ENCODE data around the gene ZBTB42.

Gene ZBTB42

DNA sequence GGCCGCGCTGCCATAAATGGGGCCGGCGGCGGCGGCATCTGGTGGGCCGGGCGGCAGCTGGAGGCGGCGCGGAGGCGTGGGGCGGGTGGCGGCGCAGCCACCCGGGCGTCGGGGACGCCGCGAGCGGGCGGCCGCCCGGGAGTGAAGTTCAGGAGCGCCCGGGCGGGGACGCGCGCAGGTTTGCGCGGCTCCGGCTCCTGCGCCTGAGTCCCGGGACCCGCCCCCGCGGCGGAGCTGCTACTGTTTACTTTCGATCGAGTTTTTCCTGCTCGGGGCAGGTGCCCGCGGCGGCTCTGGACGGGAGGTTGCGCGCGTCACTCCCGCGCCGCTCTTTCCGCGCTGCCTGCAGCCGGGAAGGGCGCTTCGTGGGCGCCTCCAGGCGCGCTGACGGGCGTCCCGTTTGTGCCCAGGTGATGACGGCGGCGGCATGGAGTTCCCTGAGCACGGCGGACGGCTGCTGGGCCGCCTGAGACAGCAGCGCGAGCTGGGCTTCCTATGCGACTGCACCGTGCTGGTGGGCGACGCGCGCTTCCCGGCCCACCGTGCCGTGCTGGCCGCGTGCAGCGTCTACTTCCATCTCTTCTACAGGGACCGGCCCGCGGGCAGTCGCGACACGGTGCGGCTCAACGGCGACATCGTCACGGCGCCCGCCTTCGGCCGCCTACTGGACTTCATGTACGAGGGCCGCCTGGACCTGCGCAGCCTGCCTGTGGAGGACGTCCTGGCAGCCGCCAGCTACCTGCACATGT is at the start of gene ZBTB42:
TSS of gene ZBTB42 (plus strand) at position 331 of the 749 bp plus-strand sequence. CDS start at position 428, 97 bp downstream.
- TF ChIP-seq, protein P1, sequence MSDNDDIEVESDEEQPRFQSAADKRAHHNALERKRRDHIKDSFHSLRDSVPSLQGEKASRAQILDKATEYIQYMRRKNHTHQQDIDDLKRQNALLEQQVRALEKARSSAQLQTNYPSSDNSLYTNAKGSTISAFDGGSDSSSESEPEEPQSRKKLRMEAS (IDR thresholded peaks at IDR 0.05): peak; percentile 79
- TF ChIP-seq TEAD4 (IDR thresholded peaks at IDR 0.05) (no peak), NFIC (IDR thresholded peaks at IDR 0.05) (peak; percentile 28; the same call in 1 of the 2 replicates), EP300 (IDR thresholded peaks at IDR 0.05; ENCODE audit: borderline replicate concordance) (no peak), YY1 (IDR thresholded peaks at IDR 0.05; ENCODE audit: low read depth) (0 out of 2 replicates have a peak, but pooled peaks have one; percentile 24), TAF1 (IDR thresholded peaks at IDR 0.05; ENCODE audit: low read depth) (no peak), EGR1 (IDR thresholded peaks at IDR 0.05) (peak; percentile 72; the same call in 1 of the 2 replicates), ZBTB7A (IDR thresholded peaks at IDR 0.05; ENCODE audit: low read depth) (0 out of 2 replicates have a peak, but pooled peaks have one; percentile 19), CREB1 (IDR thresholded peaks at IDR 0.05; ENCODE audit: low read depth) (0 out of 2 replicates have a peak, but pooled peaks have one; percentile 26)
- TF ChIP-seq, protein P2, sequence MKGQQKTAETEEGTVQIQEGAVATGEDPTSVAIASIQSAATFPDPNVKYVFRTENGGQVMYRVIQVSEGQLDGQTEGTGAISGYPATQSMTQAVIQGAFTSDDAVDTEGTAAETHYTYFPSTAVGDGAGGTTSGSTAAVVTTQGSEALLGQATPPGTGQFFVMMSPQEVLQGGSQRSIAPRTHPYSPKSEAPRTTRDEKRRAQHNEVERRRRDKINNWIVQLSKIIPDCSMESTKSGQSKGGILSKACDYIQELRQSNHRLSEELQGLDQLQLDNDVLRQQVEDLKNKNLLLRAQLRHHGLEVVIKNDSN (IDR thresholded peaks at IDR 0.05): 0 out of 2 replicates have a peak, but pooled peaks have one; percentile 0

DNA sequence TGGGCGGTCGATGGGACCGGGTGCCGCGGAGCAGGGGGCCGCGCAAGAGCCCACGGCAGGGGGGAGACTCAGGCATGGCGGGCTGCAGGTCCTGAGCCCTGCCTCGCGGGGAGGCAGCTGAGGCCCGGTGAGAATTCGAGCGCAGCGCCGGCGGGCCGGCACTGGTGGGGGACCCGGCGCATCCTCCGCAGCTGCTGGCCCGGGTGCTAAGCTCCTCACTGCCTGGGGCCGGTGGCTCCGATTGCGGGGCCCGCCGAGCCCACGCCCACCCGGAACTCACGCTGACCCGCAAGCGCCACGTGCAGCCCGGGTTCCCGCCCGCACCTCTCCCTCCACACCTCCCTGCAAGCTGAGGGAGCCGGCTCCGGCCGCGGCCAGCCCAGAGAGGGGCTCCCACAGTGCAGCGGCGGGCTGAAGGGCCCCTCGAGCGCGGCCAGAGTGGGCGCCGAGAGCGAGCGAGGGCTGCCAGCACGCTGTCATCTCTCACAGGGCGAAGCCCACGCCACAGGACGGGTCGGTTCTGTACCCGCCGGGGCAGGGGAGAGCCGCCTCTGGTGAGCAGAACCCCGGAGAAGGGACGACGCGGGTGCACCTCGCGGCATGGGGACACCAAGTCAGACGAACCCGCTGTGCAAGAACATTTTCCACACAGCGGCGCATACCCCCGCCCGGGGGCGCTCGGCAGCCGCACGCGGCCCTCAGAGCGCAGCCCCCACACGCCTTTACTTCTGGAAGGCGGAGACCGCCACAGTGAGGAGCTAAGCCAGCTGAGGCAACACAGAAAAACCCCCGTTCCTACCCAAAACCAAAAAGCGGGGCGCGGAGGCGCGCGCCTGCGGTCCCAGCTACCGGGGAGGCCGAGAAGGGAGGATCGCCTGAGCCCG is 49.1 kb upstream of the ZBTB42 start:
- TF ChIP-seq EGR1 (IDR thresholded peaks at IDR 0.05): no peak
- no peak for TF ChIP-seq YY1 (IDR thresholded peaks at IDR 0.05; ENCODE audit: low read depth)
- TF ChIP-seq, protein P3, sequence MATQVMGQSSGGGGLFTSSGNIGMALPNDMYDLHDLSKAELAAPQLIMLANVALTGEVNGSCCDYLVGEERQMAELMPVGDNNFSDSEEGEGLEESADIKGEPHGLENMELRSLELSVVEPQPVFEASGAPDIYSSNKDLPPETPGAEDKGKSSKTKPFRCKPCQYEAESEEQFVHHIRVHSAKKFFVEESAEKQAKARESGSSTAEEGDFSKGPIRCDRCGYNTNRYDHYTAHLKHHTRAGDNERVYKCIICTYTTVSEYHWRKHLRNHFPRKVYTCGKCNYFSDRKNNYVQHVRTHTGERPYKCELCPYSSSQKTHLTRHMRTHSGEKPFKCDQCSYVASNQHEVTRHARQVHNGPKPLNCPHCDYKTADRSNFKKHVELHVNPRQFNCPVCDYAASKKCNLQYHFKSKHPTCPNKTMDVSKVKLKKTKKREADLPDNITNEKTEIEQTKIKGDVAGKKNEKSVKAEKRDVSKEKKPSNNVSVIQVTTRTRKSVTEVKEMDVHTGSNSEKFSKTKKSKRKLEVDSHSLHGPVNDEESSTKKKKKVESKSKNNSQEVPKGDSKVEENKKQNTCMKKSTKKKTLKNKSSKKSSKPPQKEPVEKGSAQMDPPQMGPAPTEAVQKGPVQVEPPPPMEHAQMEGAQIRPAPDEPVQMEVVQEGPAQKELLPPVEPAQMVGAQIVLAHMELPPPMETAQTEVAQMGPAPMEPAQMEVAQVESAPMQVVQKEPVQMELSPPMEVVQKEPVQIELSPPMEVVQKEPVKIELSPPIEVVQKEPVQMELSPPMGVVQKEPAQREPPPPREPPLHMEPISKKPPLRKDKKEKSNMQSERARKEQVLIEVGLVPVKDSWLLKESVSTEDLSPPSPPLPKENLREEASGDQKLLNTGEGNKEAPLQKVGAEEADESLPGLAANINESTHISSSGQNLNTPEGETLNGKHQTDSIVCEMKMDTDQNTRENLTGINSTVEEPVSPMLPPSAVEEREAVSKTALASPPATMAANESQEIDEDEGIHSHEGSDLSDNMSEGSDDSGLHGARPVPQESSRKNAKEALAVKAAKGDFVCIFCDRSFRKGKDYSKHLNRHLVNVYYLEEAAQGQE (IDR thresholded peaks at IDR 0.05; ENCODE audit: low read depth): no peak
- TF ChIP-seq, protein P2 (IDR thresholded peaks at IDR 0.05): no peak
- no peak for TF ChIP-seq FOXM1 (IDR thresholded peaks at IDR 0.05; ENCODE audit: borderline replicate concordance, low read depth)

DNA sequence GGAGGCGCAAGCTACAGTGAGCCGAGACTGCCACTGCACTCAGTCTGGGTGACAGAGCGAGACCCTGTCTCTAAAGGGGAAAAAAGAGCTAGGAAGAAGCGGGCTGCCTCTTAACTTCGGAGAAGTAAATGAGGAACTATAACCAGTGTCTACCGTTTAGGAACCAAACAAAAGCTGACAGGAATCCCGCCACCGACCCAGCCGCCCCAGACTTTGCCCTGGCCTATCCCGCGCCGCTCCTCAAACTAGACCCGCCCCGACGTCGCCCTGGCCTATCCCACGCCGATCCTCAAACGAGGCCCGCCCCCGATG is 48.5 kb upstream of the ZBTB42 start:
- TF ChIP-seq, protein P1 (IDR thresholded peaks at IDR 0.05): no peak
- TF ChIP-seq RAD21 (IDR thresholded peaks at IDR 0.05; ENCODE audit: low read depth) (no peak), EGR1 (IDR thresholded peaks at IDR 0.05) (no peak), CREB1 (IDR thresholded peaks at IDR 0.05; ENCODE audit: low read depth) (no peak), TCF12 (IDR thresholded peaks at IDR 0.05; ENCODE audit: low read depth) (no peak), CEBPB (IDR thresholded peaks at IDR 0.05) (no peak), NFIC (IDR thresholded peaks at IDR 0.05) (no peak), EP300 (IDR thresholded peaks at IDR 0.05; ENCODE audit: borderline replicate concordance) (no peak), ZBTB7A (IDR thresholded peaks at IDR 0.05; ENCODE audit: low read depth) (no peak), TEAD4 (IDR thresholded peaks at IDR 0.05) (no peak), TAF1 (IDR thresholded peaks at IDR 0.05; ENCODE audit: low read depth) (no peak), YY1 (IDR thresholded peaks at IDR 0.05; ENCODE audit: low read depth) (no peak), FOXM1 (IDR thresholded peaks at IDR 0.05; ENCODE audit: borderline replicate concordance, low read depth) (no peak)
- TF ChIP-seq, protein P2 (IDR thresholded peaks at IDR 0.05): no peak
- TF ChIP-seq, protein P3 (IDR thresholded peaks at IDR 0.05; ENCODE audit: low read depth): no peak

DNA sequence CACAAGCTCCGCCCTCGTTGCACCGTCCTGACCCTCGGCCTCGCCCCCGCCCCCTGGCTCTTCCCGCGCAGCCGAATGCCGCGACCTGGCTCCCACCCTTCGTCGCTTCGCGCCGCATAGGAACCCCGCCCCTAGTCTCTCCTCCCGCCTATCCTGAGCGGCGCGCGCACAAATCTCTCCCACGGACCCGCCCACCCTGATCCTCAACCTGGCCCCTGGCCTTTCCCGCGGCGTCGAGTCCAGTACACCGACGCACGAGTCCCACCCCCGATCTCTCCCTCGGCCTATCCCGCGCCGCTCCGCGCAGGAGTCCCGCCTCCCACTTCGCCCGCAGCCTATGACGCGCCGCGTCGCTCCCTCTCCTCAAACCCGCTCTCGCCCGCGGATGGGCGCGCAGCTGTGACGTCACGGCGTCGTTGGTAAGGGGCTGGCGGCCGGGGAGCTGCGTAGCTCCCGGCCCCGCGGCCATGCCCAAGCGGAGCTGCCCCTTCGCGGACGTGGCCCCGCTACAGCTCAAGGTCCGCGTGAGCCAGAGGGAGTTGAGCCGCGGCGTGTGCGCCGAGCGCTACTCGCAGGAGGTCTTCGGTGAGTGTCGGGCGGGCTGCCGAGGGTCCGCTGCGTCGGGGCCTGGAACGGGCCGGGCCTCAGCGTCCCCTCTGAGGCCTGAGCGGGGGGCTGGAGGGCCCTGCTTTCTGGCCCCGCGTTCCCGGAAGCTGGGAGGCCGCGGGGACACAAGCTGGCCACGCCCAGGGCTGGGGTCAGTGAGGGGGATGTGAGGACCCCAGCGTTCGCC is 48.0 kb upstream of the ZBTB42 start, which contains the start of gene SIVA1:
TSS of gene SIVA1 (plus strand) at position 413 of the 793 bp plus-strand sequence. CDS start at position 468, 55 bp downstream.
- TF ChIP-seq RAD21 (IDR thresholded peaks at IDR 0.05; ENCODE audit: low read depth) (no peak), TCF12 (IDR thresholded peaks at IDR 0.05; ENCODE audit: low read depth) (no peak; the same call in 1 of the 2 replicates), TEAD4 (IDR thresholded peaks at IDR 0.05) (peak; percentile 30; the same call in 1 of the 2 replicates), NFIC (IDR thresholded peaks at IDR 0.05) (peak; percentile 4; the same call in 1 of the 2 replicates), YY1 (IDR thresholded peaks at IDR 0.05; ENCODE audit: low read depth) (peak; percentile 83), CREB1 (IDR thresholded peaks at IDR 0.05; ENCODE audit: low read depth) (peak; percentile 95), ZBTB7A (IDR thresholded peaks at IDR 0.05; ENCODE audit: low read depth) (peak; percentile 95), TAF1 (IDR thresholded peaks at IDR 0.05; ENCODE audit: low read depth) (peak; percentile 79), FOXM1 (IDR thresholded peaks at IDR 0.05; ENCODE audit: borderline replicate concordance, low read depth) (no peak)
- TF ChIP-seq, protein P2 (IDR thresholded peaks at IDR 0.05): peak; percentile 14; the same call in 1 of the 2 replicates
- TF ChIP-seq, protein P3 (IDR thresholded peaks at IDR 0.05; ENCODE audit: low read depth): no peak
- TF ChIP-seq, protein P1 (IDR thresholded peaks at IDR 0.05): peak; percentile 63; the same call in 1 of the 2 replicates

Data from Ishikawa (cell line).